HepG2 (cell line): ENCODE results near the gene TMEFF2. TPM values are rescaled to one million over a fixed set of nuclear protein-coding genes. Genes with fewer than 3 reads are reported as not detected.
A peak's percentile ranks its signal among the peaks of the same experiment; 100 is the strongest.

Experiments used
- ARID5B ChIP-seq: IDR thresholded peaks from 2 replicates; pipeline ENCODE4 v1.4.0; 2020; ENCODE audit warnings: mild to moderate bottlenecking, missing genetic modification reagents
- FUBP1 ChIP-seq: sonication (generic); formaldehyde crosslinking; IDR thresholded peaks from 2 replicates; pipeline ENCODE4 v1.5.1; 2020; ENCODE audit warnings: missing genetic modification reagents, mild to moderate bottlenecking, borderline replicate concordance
- HHEX ChIP-seq: IDR thresholded peaks from 2 replicates; pipeline ENCODE4 v1.6.1; 2016; ENCODE audit warnings: control low read depth
- IRF2 ChIP-seq: IDR thresholded peaks from 2 replicates; pipeline ENCODE4 v1.6.1; 2018; ENCODE audit warnings: missing genetic modification reagents, missing compliant biosample characterization
- JUN ChIP-seq: sonication (generic); formaldehyde crosslinking; IDR thresholded peaks from 2 replicates; pipeline ENCODE4 v1.4.0; 2020; ENCODE audit warnings: mild to moderate bottlenecking, missing genetic modification reagents
- KAT8 ChIP-seq: IDR thresholded peaks from 2 replicates; pipeline ENCODE4 v1.6.1; 2016; ENCODE audit warnings: missing genetic modification reagents, missing compliant biosample characterization
- MLLT10 ChIP-seq: sonication (generic); formaldehyde crosslinking; IDR thresholded peaks from 2 replicates; pipeline ENCODE4 v1.4.0; 2020; ENCODE audit warnings: missing genetic modification reagents
- RARA ChIP-seq: IDR thresholded peaks from 2 replicates; pipeline ENCODE4 v1.6.1; 2016; ENCODE audit warnings: missing genetic modification reagents, missing compliant biosample characterization
- REXO4 ChIP-seq: sonication (generic); formaldehyde crosslinking; IDR thresholded peaks from 2 replicates; pipeline ENCODE4 v1.8.0; 2022; ENCODE audit warnings: missing genetic modification reagents, mild to moderate bottlenecking, borderline replicate concordance
- SOX6 ChIP-seq, 2 experiments: fragments of 450-650 bp in 1 of 2; sonication (generic) in 1 of 2; formaldehyde crosslinking in 1 of 2; IDR thresholded peaks; 2 replicates each; pipeline versions ENCODE4 v1.4.0 to v1.6.1; 2017 to 2020; ENCODE audit warnings: antibody characterized with exemption in 1 of 2, mild to moderate bottlenecking in 1 of 2, missing genetic modification reagents in 1 of 2
- TP53 ChIP-seq: sonication (generic); formaldehyde crosslinking; conservative IDR thresholded peaks from 2 replicates; pipeline ENCODE4 v1.4.0; 2020; ENCODE audit warnings: missing genetic modification reagents
- ZGPAT ChIP-seq: IDR thresholded peaks from 2 replicates; pipeline ENCODE4 v1.6.1; 2016; ENCODE audit warnings: mild to moderate bottlenecking
- ZMYM4 ChIP-seq: sonication (generic); formaldehyde crosslinking; IDR thresholded peaks from 2 replicates; pipeline ENCODE4 v1.8.1; 2023; ENCODE audit warnings: mild to moderate bottlenecking, missing genetic modification reagents
- ZNF318 ChIP-seq: sonication (generic); formaldehyde crosslinking; IDR thresholded peaks from 2 replicates; pipeline ENCODE4 v1.4.0; 2020; ENCODE audit warnings: mild to moderate bottlenecking, missing genetic modification reagents
- ZSCAN31 ChIP-seq: sonication (generic); formaldehyde crosslinking; IDR thresholded peaks from 2 replicates; pipeline ENCODE4 v1.5.0; 2020; ENCODE audit warnings: low read depth, mild to moderate bottlenecking, missing genetic modification reagents
- polyA plus RNA-seq, 8 experiments: library from polyadenylated mRNA; depleted of rRNA in 3 of 8; stranded (reverse) in 7 of 8; unstranded in 1 of 8; fragments of >200 nt; fragmentation: Illumina TruSeq in 4 of 8; extraction: Trizol in 4 of 8; gene quantifications; 2 replicates each; pipeline versions ENCODE4 v1.2.1 to v1.2.3, GENCODE V29; 2011 to 2016; ENCODE audit warnings: low read depth in 4 of 8, missing spikeins in 1 of 8, mixed read lengths in 1 of 8; ENCODE audit not compliant: insufficient read depth in 1 of 8
- total RNA-seq, 5 experiments: library from RNA; depleted of rRNA; stranded (reverse); fragments of >200 nt; fragmentation: Illumina TruSeq; extraction: Trizol; gene quantifications; 2 replicates each; pipeline ENCODE4 v1.2.3, GENCODE V29; 2016; ENCODE audit warnings: low read depth in 1 of 5

TMEFF2 gene
- total and polyA plus RNA-seq, 2 of the 13 experiments (the other 11 are each of a cell fraction or from before 2014, with no cell fraction given): not detected

- TF ChIP-seq HHEX (CRISPR knock-in tag): no peak
- no peak for TF ChIP-seq MLLT10 (CRISPR knock-in tag)
- TF ChIP-seq FUBP1 (CRISPR knock-in tag): no peak
- peak; percentile 84 for TF ChIP-seq ARID5B (CRISPR knock-in tag)
- no peak for TF ChIP-seq SOX6 (IDR thresholded peaks at IDR 0.05)
- TF ChIP-seq SOX6 (CRISPR knock-in tag; IDR thresholded peaks at IDR 0.05): peak; percentile 56; the same call in 1 of the 2 replicates
- TF ChIP-seq JUN (CRISPR knock-in tag): no peak
- TF ChIP-seq KAT8 (CRISPR knock-in tag): no peak
- TF ChIP-seq ZNF318 (CRISPR knock-in tag): no peak
- TF ChIP-seq REXO4 (CRISPR knock-in tag): no peak
- no peak for TF ChIP-seq ZMYM4
- peak; percentile 61 for TF ChIP-seq RARA
- TF ChIP-seq ZGPAT (CRISPR knock-in tag): 0 out of 2 replicates have a peak, but pooled peaks have one; percentile 38
- 0 out of 2 replicates have a peak, but pooled peaks have one; percentile 28 for TF ChIP-seq IRF2 (CRISPR knock-in tag)
- no peak for TF ChIP-seq ZSCAN31
- no peak for TF ChIP-seq TP53 (CRISPR knock-in tag)
These were observed 277.3 kb downstream of the TMEFF2 start (continued) for GRCh38 chr2:191917430-191917881.
